ENCODE measurements around the gene KANK2.

- TF ChIP-seq, protein P1, sequence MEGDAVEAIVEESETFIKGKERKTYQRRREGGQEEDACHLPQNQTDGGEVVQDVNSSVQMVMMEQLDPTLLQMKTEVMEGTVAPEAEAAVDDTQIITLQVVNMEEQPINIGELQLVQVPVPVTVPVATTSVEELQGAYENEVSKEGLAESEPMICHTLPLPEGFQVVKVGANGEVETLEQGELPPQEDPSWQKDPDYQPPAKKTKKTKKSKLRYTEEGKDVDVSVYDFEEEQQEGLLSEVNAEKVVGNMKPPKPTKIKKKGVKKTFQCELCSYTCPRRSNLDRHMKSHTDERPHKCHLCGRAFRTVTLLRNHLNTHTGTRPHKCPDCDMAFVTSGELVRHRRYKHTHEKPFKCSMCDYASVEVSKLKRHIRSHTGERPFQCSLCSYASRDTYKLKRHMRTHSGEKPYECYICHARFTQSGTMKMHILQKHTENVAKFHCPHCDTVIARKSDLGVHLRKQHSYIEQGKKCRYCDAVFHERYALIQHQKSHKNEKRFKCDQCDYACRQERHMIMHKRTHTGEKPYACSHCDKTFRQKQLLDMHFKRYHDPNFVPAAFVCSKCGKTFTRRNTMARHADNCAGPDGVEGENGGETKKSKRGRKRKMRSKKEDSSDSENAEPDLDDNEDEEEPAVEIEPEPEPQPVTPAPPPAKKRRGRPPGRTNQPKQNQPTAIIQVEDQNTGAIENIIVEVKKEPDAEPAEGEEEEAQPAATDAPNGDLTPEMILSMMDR (IDR thresholded peaks at IDR 0.05; ENCODE audit: low read length): no peak
- no peak for TF ChIP-seq EZH2 (IDR thresholded peaks at IDR 0.05; ENCODE audit: borderline replicate concordance, low read length)
Observed at GRCh38 chr19:11136400-11137101, 60.8 kb downstream of the KANK2 start.

Measured in OCI-LY1 (cell line).